KOPT-K1 (cell line): ENCODE data around the gene RAPGEF2.

Experiments used
- H3K27ac ChIP-seq: fragments of 200-600 bp; sonication (generic); 2 replicates; pipeline ENCODE4 v1.5.1; 2016; ENCODE audit warnings: antibody characterized with exemption, mild to moderate bottlenecking, low read depth, low read length; ENCODE audit not compliant: poor library complexity, severe bottlenecking
- H3K36me3 ChIP-seq: fragments of 200-600 bp; sonication (generic); 2 replicates; pipeline ENCODE4 v1.5.1; 2017; ENCODE audit warnings: antibody characterized with exemption, mild to moderate bottlenecking, low read length, moderate library complexity; ENCODE audit not compliant: insufficient read depth
- H3K9me3 ChIP-seq: fragments of 200-600 bp; sonication (generic); 2 replicates; pipeline ENCODE4 v1.5.1; 2017; ENCODE audit warnings: antibody characterized with exemption, low read length, mild to moderate bottlenecking; ENCODE audit not compliant: insufficient read depth, poor library complexity, severe bottlenecking

Gene RAPGEF2

DNA sequence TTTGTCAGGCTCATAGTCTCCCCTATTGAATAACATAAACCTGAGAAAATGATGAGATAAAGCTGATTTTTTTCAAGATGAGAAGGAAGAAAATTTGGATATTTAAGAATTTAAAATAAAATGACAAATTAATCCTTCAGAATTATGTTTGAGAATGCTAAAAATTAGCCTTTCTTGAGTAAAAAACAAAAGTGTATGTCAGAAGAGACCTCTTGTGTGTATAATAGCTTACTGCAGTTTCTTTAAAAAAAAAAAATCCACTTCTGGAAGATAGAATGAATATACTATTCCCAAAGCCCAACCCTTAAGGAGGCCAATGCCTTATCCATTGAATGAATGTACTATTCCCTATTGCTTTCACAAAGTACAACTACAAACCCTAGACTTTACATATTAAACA lies 281.8 kb downstream of the RAPGEF2 start:
- Histone ChIP-seq H3K27ac (no peak overlapping the region), H3K36me3 (no peaks in the 10 kb centered on the region)

GRCh38 chr4:159386620-159387019 lies 283.7 kb downstream of the RAPGEF2 start:
- Histone ChIP-seq H3K27ac (no peak overlapping the region), H3K36me3 (no peaks in the 10 kb centered on the region), H3K9me3 (no peaks in the 10 kb centered on the region)

More for the DNA sequence above, 281.8 kb downstream of the RAPGEF2 start:
- H3K9me3 ChIP-seq, result no peaks in the 10 kb centered on the region

DNA sequence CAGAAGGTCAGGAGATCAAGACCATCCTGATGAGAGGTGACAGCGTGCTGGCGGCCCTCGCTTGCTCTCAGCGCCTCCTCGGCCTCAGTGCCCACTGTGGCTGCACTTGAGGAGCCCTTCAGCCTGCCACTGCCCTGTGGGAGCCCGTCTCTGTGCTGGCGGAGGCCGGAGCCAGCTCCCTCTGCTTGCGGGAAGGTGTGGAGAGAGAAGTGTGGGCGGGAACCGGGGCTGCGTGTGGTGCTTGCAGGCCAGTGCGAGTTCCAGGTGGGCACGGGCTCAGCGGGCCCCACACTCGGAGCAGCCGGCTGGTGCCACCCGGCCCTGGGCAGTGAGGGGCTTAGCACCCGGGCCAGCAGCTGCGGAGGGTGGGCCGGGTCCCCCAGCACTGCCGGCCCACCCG lies 286.9 kb downstream of the RAPGEF2 start:
- Histone ChIP-seq H3K9me3 (no peaks in the 10 kb centered on the region), H3K36me3 (no peaks in the 10 kb centered on the region), H3K27ac (no peak overlapping the region)

DNA sequence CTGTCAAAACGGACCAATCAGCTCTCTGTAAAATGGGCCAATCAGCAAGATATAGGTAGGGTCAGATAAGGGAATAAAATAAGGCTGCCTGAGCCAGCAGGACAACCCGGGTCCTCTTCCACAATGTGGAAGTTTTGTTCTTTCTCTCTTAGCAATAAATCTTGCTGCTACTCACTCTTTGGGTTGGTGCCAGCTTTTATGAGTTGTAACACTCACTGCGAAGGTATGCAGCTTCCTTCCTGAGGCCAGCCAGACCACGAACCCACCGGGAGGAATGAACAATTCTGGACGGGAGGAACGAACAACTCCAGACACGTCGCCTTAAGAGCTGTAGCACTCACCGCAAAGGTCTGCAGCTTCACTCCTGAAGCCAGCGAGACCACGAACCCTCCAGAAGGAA lies 287.8 kb downstream of the RAPGEF2 start:
- no peaks in the 10 kb centered on the region for H3K9me3 ChIP-seq
- H3K36me3 ChIP-seq, result no peaks in the 10 kb centered on the region
- H3K27ac ChIP-seq, result no peak overlapping the region

DNA sequence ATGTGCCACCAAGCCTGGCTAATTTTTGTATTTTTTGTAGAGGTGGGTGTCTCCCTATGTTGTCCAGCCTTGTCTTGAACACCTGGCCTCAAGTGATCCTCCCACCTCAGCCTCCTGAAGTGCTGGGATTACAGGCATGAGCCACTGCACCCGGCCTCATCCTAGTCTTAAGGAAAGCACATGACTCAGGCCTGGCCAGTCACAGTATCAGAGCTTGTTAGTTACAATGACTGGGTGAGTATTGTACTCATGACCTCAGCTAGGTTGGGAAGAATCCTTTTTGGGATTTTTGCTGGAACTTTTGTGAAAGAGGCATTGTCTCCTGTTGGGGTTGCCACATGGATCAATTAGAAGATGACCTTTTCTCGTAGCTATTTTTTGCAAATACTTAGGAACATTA lies 292.8 kb downstream of the RAPGEF2 start:
- H3K27ac ChIP-seq, result no peak overlapping the region
- no peaks in the 10 kb centered on the region for H3K9me3 ChIP-seq
- no peaks in the 10 kb centered on the region for H3K36me3 ChIP-seq

DNA sequence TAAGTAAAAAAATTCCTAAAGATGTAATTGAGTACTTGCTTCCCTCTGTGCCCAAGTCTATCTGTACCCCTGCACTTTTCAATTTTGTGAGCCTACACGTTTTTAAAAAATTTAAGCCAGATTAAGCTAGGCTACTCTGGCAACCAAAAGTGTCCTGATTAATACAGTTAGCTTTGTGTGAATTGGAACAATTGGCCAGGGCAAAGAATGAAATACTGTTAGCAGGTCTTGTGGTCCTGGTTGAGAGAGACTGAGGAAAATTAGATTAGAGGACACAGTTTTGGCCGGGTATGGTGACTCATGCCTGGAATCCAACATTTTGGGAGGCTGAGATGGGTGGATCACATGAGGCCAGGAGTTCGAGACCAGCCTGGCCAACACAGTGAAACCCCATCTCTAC lies 293.3 kb downstream of the RAPGEF2 start:
- Histone ChIP-seq H3K9me3 (no peaks in the 10 kb centered on the region), H3K36me3 (no peaks in the 10 kb centered on the region), H3K27ac (no peak overlapping the region)

DNA sequence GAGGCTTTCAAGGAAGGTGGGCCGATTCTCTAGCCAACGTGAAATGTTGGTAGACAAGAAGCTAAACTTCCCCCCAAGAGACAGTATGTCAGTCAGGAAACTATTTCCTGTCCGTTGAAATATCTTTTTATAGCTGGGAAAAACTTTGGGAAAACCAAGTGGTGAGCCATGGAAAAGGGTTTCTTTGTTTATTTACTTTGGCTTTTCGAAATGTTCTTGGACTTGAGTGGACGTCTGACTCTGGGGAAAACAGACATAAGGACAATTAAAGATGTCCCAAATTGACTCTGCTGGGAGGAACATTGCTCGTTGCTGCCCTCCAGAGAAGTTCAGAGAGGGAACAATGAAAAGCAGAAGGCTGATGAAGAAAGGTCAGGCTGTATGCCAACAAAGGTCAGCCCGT lies 295.4 kb downstream of the RAPGEF2 start:
- Histone ChIP-seq H3K36me3 (no peaks in the 10 kb centered on the region), H3K27ac (no peak overlapping the region), H3K9me3 (no peaks in the 10 kb centered on the region)

GRCh38 chr4:159400558-159401225 lies 297.8 kb downstream of the RAPGEF2 start:
- Histone ChIP-seq H3K27ac (no peak overlapping the region), H3K9me3 (no peaks in the 10 kb centered on the region), H3K36me3 (no peaks in the 10 kb centered on the region)

- Histone ChIP-seq H3K36me3 (no peaks in the 10 kb centered on the region), H3K9me3 (no peaks in the 10 kb centered on the region), H3K27ac (no peak overlapping the region)
Measured at GRCh38 chr4:159401226-159401712, 298.4 kb downstream of the RAPGEF2 start.

DNA sequence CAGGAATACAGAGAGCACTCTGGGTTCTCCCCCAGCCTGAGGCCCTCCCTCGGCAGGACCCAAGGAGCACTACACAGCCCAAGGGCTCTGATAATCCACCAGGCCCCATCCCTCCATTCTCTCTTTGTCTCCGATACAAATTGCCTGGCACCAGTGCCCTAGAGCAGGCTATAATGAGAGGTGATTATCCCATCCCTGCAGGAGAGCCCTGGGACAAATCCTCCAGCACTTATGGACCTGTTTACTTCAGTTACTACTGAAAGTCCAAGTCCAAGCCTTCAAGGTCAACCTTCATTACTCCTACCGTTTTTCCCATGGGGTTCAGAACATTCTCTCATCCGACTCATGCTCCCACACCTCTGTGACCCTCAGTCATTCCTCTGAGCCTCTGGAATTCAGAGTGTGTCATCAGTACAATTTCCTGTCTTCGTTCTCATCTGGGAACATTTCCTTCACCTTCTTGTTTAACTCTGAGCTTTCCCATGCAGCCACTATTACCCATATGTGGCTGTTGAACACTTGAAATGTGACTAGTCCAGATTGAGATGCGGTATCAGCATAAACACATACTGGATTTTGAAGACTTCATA lies 299.0 kb downstream of the RAPGEF2 start:
- H3K27ac ChIP-seq, result no peak overlapping the region

More for the DNA sequence above, 299.0 kb downstream of the RAPGEF2 start:
- Histone ChIP-seq H3K9me3 (no peaks in the 10 kb centered on the region), H3K36me3 (no peaks in the 10 kb centered on the region)
